Esophagus muscularis mucosa (tissue), 4 donors: ENCODE data around the gene MYL6. TPM values are rescaled to one million over a fixed set of nuclear protein-coding genes. Genes with fewer than 3 reads are reported as not detected.

Source experiments
- DNase-seq: peaks from one replicate; pipeline ENCODE4 v3.0.0-alpha.2; 2017; ENCODE audit errors: extremely low spot score
- H3K27ac ChIP-seq, 4 donors: fragments of 200-600 bp; sonication (generic); replicated peaks in 1 of 4; 1 replicate in 3 of 4; 2 replicates in 1 of 4; pipeline ENCODE4 v1.5.1; 2016 to 2019; ENCODE audit warnings: mild to moderate bottlenecking in 1 of 4
- H3K27me3 ChIP-seq, 4 donors: fragments of 200-600 bp; sonication (generic); one replicate each; pipeline versions ENCODE4 v1.5.1 to v1.6.0; 2016 to 2019
- H3K36me3 ChIP-seq, 4 donors: fragments of 200-600 bp; sonication (generic); one replicate each; pipeline ENCODE4 v1.5.1; 2016 to 2019
- H3K4me1 ChIP-seq, 4 donors: fragments of 200-600 bp; sonication (generic); one replicate each; pipeline ENCODE4 v1.5.1; 2016 to 2019
- H3K4me3 ChIP-seq, 4 donors: fragments of 200-600 bp; sonication (generic); 1 replicate in 2 of 4; 2 replicates in 2 of 4; pipeline ENCODE4 v1.5.1; 2016 to 2019; ENCODE audit warnings: mild to moderate bottlenecking in 4 of 4, moderate library complexity in 1 of 4
- H3K9me3 ChIP-seq, 4 donors: fragments of 200-600 bp; sonication (generic); 1 replicate in 3 of 4; 2 replicates in 1 of 4; pipeline ENCODE4 v1.5.1; 2016 to 2019
- EP300 ChIP-seq: sonication (generic); formaldehyde crosslinking; IDR thresholded peaks from one replicate; pipeline ENCODE4 v1.6.1; 2017; ENCODE audit warnings: antibody characterized with exemption
- POLR2A ChIP-seq: fragments of 450-650 bp; IDR thresholded peaks from one replicate; pipeline ENCODE4 v1.6.1; 2017; ENCODE audit warnings: antibody characterized with exemption, moderate library complexity, mild to moderate bottlenecking, low read depth
- POLR2AphosphoS5 ChIP-seq, 2 donors: sonication (generic); formaldehyde crosslinking; IDR thresholded peaks; one replicate each; pipeline ENCODE4 v1.6.1; 2017; ENCODE audit warnings: antibody characterized with exemption in 2 of 2
- WGBS: methylation state at CpG from one replicate; pipeline ENCODE4 v1.1.5; 2018; 5-methylcytosine and 5-hydroxymethylcytosine counted together
- intact Hi-C: fragments of 100-400 bp; cut with DNase I; formaldehyde crosslinking; loops from one replicate; pipeline ENCODE4 v1.15.1; 2023
- total RNA-seq, 4 donors: library from RNA; depleted of rRNA; stranded (reverse); fragments of >200 nt; gene quantifications; one replicate each; pipeline versions ENCODE4 v1.1.0 to v1.2.1, GENCODE V29; 2016
- TF ChIP-seq, protein P1 (sequence below), 3 experiments: fragments of 200-600 bp in 2 of 3; fragments of 450-650 bp in 1 of 3; sonication (generic) in 2 of 3; IDR thresholded peaks; one replicate each; pipeline ENCODE4 v1.5.1; 2017 to 2019; ENCODE audit warnings: antibody characterized with exemption in 3 of 3, mild to moderate bottlenecking in 2 of 3, moderate library complexity in 1 of 3

MYL6 gene
- total RNA-seq, 4 donors from 2014 or later, result 5,145 to 8,531 (median 5,986) TPM

DNA sequence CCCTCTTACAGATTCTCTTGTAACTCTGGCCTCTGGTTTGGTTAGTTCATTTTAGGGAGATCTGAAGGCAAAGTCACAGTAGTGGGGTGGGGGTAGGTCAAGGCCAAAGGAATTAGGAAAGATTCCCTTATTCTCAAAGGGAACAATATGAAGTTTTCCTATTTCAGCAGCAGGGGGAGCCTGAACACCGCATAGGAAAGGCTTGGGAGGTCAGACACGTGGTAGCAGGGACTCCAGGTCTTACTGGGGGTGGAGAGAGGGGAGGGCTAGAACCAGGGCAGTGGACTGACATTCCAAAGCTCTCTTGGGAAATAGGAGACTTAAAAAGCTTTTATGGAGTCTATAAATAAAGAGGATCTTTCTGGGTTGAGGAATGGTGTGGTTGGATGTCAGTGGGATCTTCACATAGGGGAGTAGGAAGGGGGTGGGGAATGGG lies 38.8 kb upstream of the MYL6 start:
- peak overlapping the region; percentile 92 to 98 (median 94) for H3K27ac ChIP-seq
- intact Hi-C loops, result loop anchor here (2.0 kb wide), 2 partner anchors 69 to 105 kb away; partner anchors contain the start of genes NABP2 and SMARCC2
- H3K4me3 ChIP-seq, result peak overlapping the region; percentile 66 to 86 (median 78)
- WGBS, result 0% methylated on average over 2 of the region's 2 CpGs
- DNase-seq, result no peak
- no peaks in the 10 kb centered on the region for H3K27me3 ChIP-seq
- H3K9me3 ChIP-seq, result no peaks in the 10 kb centered on the region
- peaks cover 50 to 71% (median 59%) of the 10 kb centered on the region in 4 donors for H3K4me1 ChIP-seq
- TF ChIP-seq, protein P1, sequence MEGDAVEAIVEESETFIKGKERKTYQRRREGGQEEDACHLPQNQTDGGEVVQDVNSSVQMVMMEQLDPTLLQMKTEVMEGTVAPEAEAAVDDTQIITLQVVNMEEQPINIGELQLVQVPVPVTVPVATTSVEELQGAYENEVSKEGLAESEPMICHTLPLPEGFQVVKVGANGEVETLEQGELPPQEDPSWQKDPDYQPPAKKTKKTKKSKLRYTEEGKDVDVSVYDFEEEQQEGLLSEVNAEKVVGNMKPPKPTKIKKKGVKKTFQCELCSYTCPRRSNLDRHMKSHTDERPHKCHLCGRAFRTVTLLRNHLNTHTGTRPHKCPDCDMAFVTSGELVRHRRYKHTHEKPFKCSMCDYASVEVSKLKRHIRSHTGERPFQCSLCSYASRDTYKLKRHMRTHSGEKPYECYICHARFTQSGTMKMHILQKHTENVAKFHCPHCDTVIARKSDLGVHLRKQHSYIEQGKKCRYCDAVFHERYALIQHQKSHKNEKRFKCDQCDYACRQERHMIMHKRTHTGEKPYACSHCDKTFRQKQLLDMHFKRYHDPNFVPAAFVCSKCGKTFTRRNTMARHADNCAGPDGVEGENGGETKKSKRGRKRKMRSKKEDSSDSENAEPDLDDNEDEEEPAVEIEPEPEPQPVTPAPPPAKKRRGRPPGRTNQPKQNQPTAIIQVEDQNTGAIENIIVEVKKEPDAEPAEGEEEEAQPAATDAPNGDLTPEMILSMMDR (IDR thresholded peaks at IDR 0.05), result peak; percentile 77 to 96 (median 80)
- TF ChIP-seq POLR2AphosphoS5 (IDR thresholded peaks at IDR 0.05) (peak; percentile 67 to 87), EP300 (no peak)
- H3K36me3 ChIP-seq, result peaks cover 11 to 27% (median 20%) of the 10 kb centered on the region in 4 donors

DNA sequence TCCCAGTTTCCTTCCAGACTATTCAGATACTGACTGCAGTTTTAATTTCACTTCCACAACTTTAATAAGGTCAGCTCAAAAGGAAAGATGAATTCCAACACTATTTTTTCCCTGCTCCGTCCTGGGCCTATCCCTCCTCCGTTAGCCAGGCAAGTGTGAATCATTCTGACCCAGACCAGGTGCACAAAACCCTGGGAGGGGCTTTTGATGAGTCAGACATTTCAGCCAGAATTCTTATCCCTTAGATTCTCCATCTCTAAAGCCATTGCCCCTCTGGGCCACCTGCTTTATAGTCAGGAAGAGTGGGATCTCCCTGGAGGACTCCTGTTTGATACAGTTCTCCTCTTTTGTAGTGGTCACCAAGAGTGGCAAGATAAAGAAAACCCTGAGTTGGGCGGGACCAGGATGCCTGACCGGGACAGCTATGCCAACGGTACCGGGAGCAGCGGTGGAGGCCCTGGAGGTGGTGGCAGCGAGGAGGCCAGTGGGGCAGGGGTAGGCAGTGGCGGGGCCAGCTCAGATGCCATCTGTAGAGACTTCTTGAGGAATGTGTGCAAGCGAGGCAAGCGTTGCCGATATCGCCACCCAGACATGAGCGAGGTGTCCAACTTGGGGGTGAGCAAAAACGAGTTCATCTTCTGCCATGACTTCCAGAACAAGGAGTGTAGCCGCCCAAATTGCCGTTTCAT lies 37.9 kb upstream of the MYL6 start:
- Histone ChIP-seq H3K4me3 (no peak overlapping the region), H3K9me3 (no peaks in the 10 kb centered on the region), H3K4me1 (peaks cover 54 to 76% (median 64%) of the 10 kb centered on the region in 4 donors), H3K27me3 (no peaks in the 10 kb centered on the region), H3K36me3 (peaks cover 11 to 27% (median 20%) of the 10 kb centered on the region in 4 donors), H3K27ac (peak overlapping the region; percentile 92 to 98 (median 94))
- 77% methylated on average over 17 of the region's 17 CpGs for WGBS
- TF ChIP-seq, protein P1 (IDR thresholded peaks at IDR 0.05), result no peak
- TF ChIP-seq POLR2AphosphoS5 (IDR thresholded peaks at IDR 0.05) (no peak), EP300 (no peak), POLR2A (no peak)
- intact Hi-C loops, result loop anchor here (10.0 kb wide), 2 partner anchors 344 to 514 kb away; partner anchors contain the start of genes BAZ2A and SPRYD4
- DNase-seq, result no peak

DNA sequence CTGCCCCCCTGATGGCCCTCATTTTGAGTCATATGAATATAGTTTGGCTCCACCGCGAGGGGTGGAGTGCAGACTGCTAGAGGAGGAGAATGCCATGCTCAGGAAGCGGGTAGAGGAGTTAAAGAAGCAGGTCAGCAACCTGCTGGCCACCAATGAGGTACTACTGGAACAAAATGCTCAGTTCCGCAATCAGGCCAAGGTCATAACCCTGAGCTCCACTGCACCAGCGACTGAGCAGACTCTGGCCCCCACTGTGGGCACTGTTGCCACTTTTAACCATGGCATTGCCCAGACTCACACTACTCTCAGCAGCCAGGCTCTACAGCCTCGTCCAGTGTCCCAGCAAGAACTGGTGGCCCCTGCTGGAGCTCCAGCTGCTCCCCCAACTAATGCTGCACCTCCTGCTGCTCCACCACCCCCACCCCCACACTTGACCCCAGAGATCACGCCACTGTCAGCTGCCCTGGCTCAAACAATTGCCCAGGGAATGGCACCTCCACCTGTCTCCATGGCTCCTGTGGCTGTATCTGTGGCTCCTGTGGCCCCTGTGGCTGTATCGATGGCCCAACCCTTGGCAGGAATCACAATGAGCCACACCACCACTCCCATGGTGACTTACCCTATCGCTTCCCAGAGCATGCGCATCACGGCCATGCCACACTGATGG lies 36.8 kb upstream of the MYL6 start:
- Histone ChIP-seq H3K36me3 (peaks cover 11 to 27% (median 20%) of the 10 kb centered on the region in 4 donors), H3K4me1 (peaks cover 60 to 81% (median 69%) of the 10 kb centered on the region in 4 donors), H3K27ac (peak overlapping the region; percentile 92 to 98 (median 94)), H3K9me3 (no peaks in the 10 kb centered on the region), H3K27me3 (no peaks in the 10 kb centered on the region), H3K4me3 (no peak overlapping the region)
- intact Hi-C loops, result loop anchor here (10.0 kb wide), 2 partner anchors 343 to 513 kb away; partner anchors contain the start of genes BAZ2A and SPRYD4
- TF ChIP-seq POLR2A, result no peak
- TF ChIP-seq, protein P1 (IDR thresholded peaks at IDR 0.05), result no peak
- TF ChIP-seq EP300, result no peak
- no peak for TF ChIP-seq POLR2AphosphoS5 (IDR thresholded peaks at IDR 0.05)
- DNase-seq, result no peak
- WGBS, result 83% methylated on average over 11 of the region's 11 CpGs

DNA sequence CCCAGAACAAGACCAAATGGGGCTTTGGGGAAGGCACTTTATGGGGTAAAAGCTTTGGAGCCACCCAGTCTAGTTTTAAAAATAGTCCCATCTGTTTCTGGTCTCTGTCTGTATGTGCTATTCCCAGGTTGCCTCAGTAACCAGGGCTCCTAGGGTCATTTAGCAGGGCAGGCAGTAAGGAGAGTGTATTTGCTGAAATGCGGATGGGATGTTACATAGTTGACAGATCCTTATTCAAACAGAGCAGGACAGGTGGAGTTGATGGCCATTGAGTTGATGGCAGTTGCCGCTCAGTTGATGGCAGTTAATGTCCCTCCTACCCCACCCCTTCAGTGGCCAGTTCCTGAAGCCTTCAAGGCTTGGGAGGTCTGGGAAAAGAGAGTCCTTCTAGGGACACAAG lies 35.5 kb upstream of the MYL6 start:
- H3K4me1 ChIP-seq, result peaks cover 71 to 86% (median 80%) of the 10 kb centered on the region in 4 donors
- H3K9me3 ChIP-seq, result no peaks in the 10 kb centered on the region
- no peak overlapping the region for H3K4me3 ChIP-seq
- DNase-seq, result no peak
- no peaks in the 10 kb centered on the region for H3K27me3 ChIP-seq
- WGBS, result 69% methylated on average over 2 of the region's 2 CpGs
- TF ChIP-seq POLR2A (no peak), EP300 (no peak), POLR2AphosphoS5 (IDR thresholded peaks at IDR 0.05) (no peak)
- TF ChIP-seq, protein P1 (IDR thresholded peaks at IDR 0.05), result no peak
- peaks cover 11 to 26% (median 20%) of the 10 kb centered on the region in 4 donors for H3K36me3 ChIP-seq
- H3K27ac ChIP-seq, result peak overlapping the region; percentile 70 to 95 (median 93)
- intact Hi-C loops, result loop anchor here (10.0 kb wide), 2 partner anchors 342 to 512 kb away; partner anchors contain the start of genes BAZ2A and SPRYD4
